ENCODE results near the gene MTNR1A.

MTNR1A gene

GRCh38 chr4:186581421-186581820 is 26.1 kb upstream of the MTNR1A start:
- Mint-ChIP-seq H3K36me3 (ENCODE audit: low read depth) (no peaks in the 10 kb centered on the region), H3K27ac (no peak overlapping the region), H3K27me3 (no peaks in the 10 kb centered on the region), H3K4me3 (no peak overlapping the region), H3K4me1 (ENCODE audit: low read depth) (no peaks in the 10 kb centered on the region), H3K9me3 (no peaks in the 10 kb centered on the region)

- no peaks in the 10 kb centered on the region for H3K27me3 Mint-ChIP-seq
- H3K9me3 Mint-ChIP-seq: peaks cover 1% of the 10 kb centered on the region
- no peaks in the 10 kb centered on the region for H3K4me1 Mint-ChIP-seq (ENCODE audit: low read depth)
- H3K36me3 Mint-ChIP-seq (ENCODE audit: low read depth): no peaks in the 10 kb centered on the region
- H3K4me3 Mint-ChIP-seq: no peak overlapping the region
- no peak overlapping the region for H3K27ac Mint-ChIP-seq
Observed at GRCh38 chr4:186580669-186581068, 25.3 kb upstream of the MTNR1A start.

DNA sequence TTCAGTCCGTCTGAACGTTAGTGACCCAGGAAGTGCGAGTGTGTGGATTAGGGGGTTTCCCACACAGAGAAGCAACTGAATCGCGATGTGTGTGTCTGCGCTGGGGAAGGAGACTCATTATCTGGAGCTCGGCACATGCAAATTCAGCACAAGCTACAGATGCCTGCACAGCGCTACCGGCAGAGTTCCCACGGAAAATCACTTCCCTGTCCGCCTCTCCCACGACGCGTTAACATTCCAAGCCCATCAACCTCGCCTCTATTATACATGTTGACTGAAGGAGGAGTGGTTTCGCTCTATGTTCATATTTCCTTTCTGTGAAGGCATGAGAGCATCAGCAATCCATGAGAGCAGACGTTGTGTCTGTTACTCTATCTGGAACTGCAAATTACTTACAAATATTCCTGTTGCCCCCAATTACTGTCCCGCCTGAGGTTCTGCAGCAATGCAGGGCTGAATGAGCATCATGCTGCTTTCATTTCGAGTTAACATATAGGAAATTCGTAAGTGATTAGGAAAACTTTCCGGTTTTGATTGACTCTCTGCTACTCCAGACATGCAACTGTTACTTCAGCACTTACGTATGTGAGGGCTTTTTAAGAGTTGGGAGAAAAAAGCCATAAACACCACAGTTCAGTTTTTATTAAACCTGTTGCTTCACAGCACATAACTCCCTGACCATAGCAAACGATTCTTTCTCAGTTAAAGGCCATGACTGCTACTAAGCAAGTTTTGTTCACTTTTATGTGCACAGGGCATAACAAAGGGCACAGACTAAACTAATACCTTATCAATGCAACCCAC is 15.0 kb upstream of the MTNR1A start:
- Mint-ChIP-seq H3K4me3 (no peak overlapping the region), H3K27me3 (no peaks in the 10 kb centered on the region), H3K9me3 (no peaks in the 10 kb centered on the region), H3K36me3 (ENCODE audit: low read depth) (no peaks in the 10 kb centered on the region), H3K4me1 (ENCODE audit: low read depth) (no peaks in the 10 kb centered on the region), H3K27ac (no peak overlapping the region)

- Mint-ChIP-seq H3K9me3 (no peaks in the 10 kb centered on the region), H3K27ac (no peak overlapping the region), H3K4me1 (ENCODE audit: low read depth) (no peaks in the 10 kb centered on the region), H3K36me3 (ENCODE audit: low read depth) (no peaks in the 10 kb centered on the region), H3K4me3 (no peak overlapping the region), H3K27me3 (no peaks in the 10 kb centered on the region)
Observed at GRCh38 chr4:186569533-186570192, 14.3 kb upstream of the MTNR1A start.

- Mint-ChIP-seq H3K9me3 (no peaks in the 10 kb centered on the region), H3K4me3 (no peak overlapping the region), H3K36me3 (ENCODE audit: low read depth) (no peaks in the 10 kb centered on the region), H3K27ac (no peak overlapping the region), H3K27me3 (no peaks in the 10 kb centered on the region), H3K4me1 (ENCODE audit: low read depth) (no peaks in the 10 kb centered on the region)
Observed at GRCh38 chr4:186566068-186566467, 10.7 kb upstream of the MTNR1A start.

GRCh38 chr4:186563761-186564160 is 8.4 kb upstream of the MTNR1A start:
- H3K27ac Mint-ChIP-seq: no peak overlapping the region
- H3K4me1 Mint-ChIP-seq (ENCODE audit: low read depth): no peaks in the 10 kb centered on the region
- no peaks in the 10 kb centered on the region for H3K27me3 Mint-ChIP-seq
- no peaks in the 10 kb centered on the region for H3K9me3 Mint-ChIP-seq
- H3K4me3 Mint-ChIP-seq: no peak overlapping the region
- H3K36me3 Mint-ChIP-seq (ENCODE audit: low read depth): no peaks in the 10 kb centered on the region

DNA sequence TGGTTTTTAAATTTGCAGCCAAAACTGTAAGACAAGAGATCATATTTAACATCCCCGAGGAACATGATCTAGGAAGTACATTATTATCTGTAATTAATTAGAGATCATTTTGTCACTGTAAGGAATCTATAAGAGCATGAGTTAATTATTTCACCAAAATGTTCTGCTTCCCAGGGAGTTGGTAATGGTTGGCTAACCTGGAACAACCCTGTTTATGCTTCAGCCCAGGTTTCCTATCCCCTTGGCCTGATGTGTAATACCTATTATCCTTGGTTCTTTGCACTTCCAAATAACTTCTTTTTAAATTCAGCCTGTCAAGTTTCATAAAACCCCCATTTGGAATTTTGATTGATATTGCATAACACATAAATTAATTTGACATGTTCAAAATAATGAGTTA is 6.4 kb upstream of the MTNR1A start:
- Mint-ChIP-seq H3K27me3 (no peaks in the 10 kb centered on the region), H3K4me3 (no peak overlapping the region), H3K9me3 (no peaks in the 10 kb centered on the region), H3K4me1 (ENCODE audit: low read depth) (no peaks in the 10 kb centered on the region), H3K36me3 (ENCODE audit: low read depth) (no peaks in the 10 kb centered on the region), H3K27ac (no peak overlapping the region)

- Mint-ChIP-seq H3K4me3 (no peak overlapping the region), H3K27me3 (peaks cover 5% of the 10 kb centered on the region), H3K4me1 (ENCODE audit: low read depth) (no peaks in the 10 kb centered on the region), H3K27ac (no peak overlapping the region), H3K36me3 (ENCODE audit: low read depth) (no peaks in the 10 kb centered on the region), H3K9me3 (peaks cover 3% of the 10 kb centered on the region)
Observed at GRCh38 chr4:186560647-186561046, 5.3 kb upstream of the MTNR1A start.

- Mint-ChIP-seq H3K9me3 (peaks cover 4% of the 10 kb centered on the region), H3K36me3 (ENCODE audit: low read depth) (no peaks in the 10 kb centered on the region), H3K27me3 (peaks cover 21% of the 10 kb centered on the region)
Observed at GRCh38 chr4:186557486-186557885, 2.1 kb upstream of the MTNR1A start.

DNA sequence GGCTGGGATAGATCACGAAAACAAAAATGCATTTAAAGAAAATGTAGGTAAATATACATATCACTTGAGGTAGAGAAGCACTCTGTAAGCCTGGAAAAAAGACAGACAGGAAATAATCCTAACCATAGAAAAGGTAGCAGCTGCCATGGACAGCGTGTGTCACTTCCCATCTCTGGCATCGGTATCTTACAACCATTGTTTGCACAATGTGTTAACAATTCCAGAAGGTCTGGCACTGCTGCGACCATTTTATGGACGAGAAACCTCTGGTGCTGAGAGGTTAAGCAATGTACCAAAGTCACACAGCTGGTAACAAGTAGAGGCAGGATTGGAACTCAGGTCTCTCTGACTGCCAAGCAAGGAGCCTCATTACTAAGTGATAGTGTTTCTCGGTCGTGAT is 1.7 kb upstream of the MTNR1A start:
- H3K4me3 Mint-ChIP-seq: no peak overlapping the region
- H3K36me3 Mint-ChIP-seq (ENCODE audit: low read depth): no peaks in the 10 kb centered on the region
- H3K27ac Mint-ChIP-seq: no peak overlapping the region
- peaks cover 21% of the 10 kb centered on the region for H3K27me3 Mint-ChIP-seq
- peaks cover 4% of the 10 kb centered on the region for H3K9me3 Mint-ChIP-seq
- no peaks in the 10 kb centered on the region for H3K4me1 Mint-ChIP-seq (ENCODE audit: low read depth)

More at GRCh38 chr4:186557486-186557885, 2.1 kb upstream of the MTNR1A start:
- Mint-ChIP-seq H3K4me1 (ENCODE audit: low read depth) (no peaks in the 10 kb centered on the region), H3K27ac (no peak overlapping the region), H3K4me3 (no peak overlapping the region)

- Mint-ChIP-seq H3K4me3 (no peak overlapping the region), H3K9me3 (peaks cover 4% of the 10 kb centered on the region), H3K36me3 (ENCODE audit: low read depth) (no peaks in the 10 kb centered on the region)
Observed at GRCh38 chr4:186554539-186554913, 841 bp downstream of the MTNR1A start.

GRCh38 chr4:186553717-186554116 is 1.6 kb downstream of the MTNR1A start:
- no peaks in the 10 kb centered on the region for H3K4me1 Mint-ChIP-seq (ENCODE audit: low read depth)
- no peak overlapping the region for H3K4me3 Mint-ChIP-seq
- H3K27me3 Mint-ChIP-seq: peaks cover 21% of the 10 kb centered on the region
- no peak overlapping the region for H3K27ac Mint-ChIP-seq
- H3K36me3 Mint-ChIP-seq (ENCODE audit: low read depth): no peaks in the 10 kb centered on the region
- peaks cover 4% of the 10 kb centered on the region for H3K9me3 Mint-ChIP-seq

More at GRCh38 chr4:186554539-186554913, 841 bp downstream of the MTNR1A start:
- Mint-ChIP-seq H3K27ac (no peak overlapping the region), H3K4me1 (ENCODE audit: low read depth) (no peaks in the 10 kb centered on the region), H3K27me3 (peaks cover 21% of the 10 kb centered on the region)

GRCh38 chr4:186551849-186552248 is 3.5 kb downstream of the MTNR1A start:
- no peak overlapping the region for H3K27ac Mint-ChIP-seq
- H3K4me1 Mint-ChIP-seq (ENCODE audit: low read depth): no peaks in the 10 kb centered on the region
- no peak overlapping the region for H3K4me3 Mint-ChIP-seq
- peaks cover 9% of the 10 kb centered on the region for H3K9me3 Mint-ChIP-seq
- H3K27me3 Mint-ChIP-seq: peaks cover 21% of the 10 kb centered on the region
- H3K36me3 Mint-ChIP-seq (ENCODE audit: low read depth): no peaks in the 10 kb centered on the region

DNA sequence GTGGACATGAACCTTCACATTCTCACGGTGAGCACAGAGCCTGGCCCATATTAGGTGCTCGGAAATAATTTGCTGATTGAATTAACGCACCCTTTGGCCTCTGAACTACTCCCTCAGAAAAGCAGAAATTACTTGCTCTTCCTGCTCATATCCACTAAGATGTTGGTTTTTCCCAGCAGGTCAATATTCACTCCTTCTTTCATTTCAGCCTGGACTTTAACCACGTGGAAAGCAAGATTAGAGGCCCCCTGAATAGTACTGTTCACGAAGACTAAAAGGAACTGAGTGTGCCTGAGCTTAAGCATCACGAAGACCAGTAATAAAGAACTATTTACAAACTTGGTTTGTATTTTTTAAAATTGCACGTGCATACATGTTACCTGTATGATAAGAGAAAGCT is 9.9 kb downstream of the MTNR1A start:
- Mint-ChIP-seq H3K27ac (no peak overlapping the region), H3K36me3 (ENCODE audit: low read depth) (no peaks in the 10 kb centered on the region), H3K4me3 (no peak overlapping the region), H3K4me1 (ENCODE audit: low read depth) (no peaks in the 10 kb centered on the region), H3K27me3 (no peaks in the 10 kb centered on the region), H3K9me3 (peaks cover 26% of the 10 kb centered on the region)

GRCh38 chr4:186543206-186543605 is 12.2 kb downstream of the MTNR1A start:
- Mint-ChIP-seq H3K27ac (no peak overlapping the region), H3K9me3 (peaks cover 26% of the 10 kb centered on the region), H3K27me3 (no peaks in the 10 kb centered on the region), H3K4me1 (ENCODE audit: low read depth) (no peaks in the 10 kb centered on the region), H3K4me3 (no peak overlapping the region), H3K36me3 (ENCODE audit: low read depth) (no peaks in the 10 kb centered on the region)

DNA sequence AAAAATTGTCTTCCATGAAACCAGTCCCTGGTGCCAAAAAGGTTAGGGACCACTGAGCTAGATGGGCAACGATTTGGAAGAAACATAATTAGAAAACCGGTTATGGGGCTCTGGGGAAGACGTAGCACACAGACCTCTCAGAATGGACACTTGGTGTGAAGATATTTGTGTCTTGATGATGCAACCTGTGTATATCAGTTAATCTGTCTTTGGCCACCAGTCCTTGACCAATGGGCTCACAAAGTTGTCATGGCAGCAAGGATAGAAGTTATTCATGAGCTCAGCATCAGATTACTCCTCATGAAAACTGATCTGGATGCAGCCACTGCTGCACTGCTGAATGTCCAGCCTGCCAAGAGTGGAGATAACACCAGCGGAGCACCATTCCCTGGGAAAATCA is 13.6 kb downstream of the MTNR1A start:
- Mint-ChIP-seq H3K27me3 (no peaks in the 10 kb centered on the region), H3K36me3 (ENCODE audit: low read depth) (no peaks in the 10 kb centered on the region), H3K9me3 (peaks cover 20% of the 10 kb centered on the region), H3K4me1 (ENCODE audit: low read depth) (no peaks in the 10 kb centered on the region), H3K27ac (no peak overlapping the region), H3K4me3 (no peak overlapping the region)

Data from stimulated activated naive CD8-positive, alpha-beta T cell treated with anti-CD3 and anti-CD28 coated beads, Interleukin-15, Interleukin-2, amounts not matched to agents 100 ng/mL and 50 ng/mL, for 24 hours (primary cell).